GM12892 (cell line): ENCODE measurements around the gene FAM124A.

Experiments
- POLR2A ChIP-seq: IDR thresholded peaks from 2 replicates; pipeline ENCODE4 v1.6.1; 2011; ENCODE audit warnings: low read depth, low read length, control low read depth
- POLR2AphosphoS5 ChIP-seq: IDR thresholded peaks from 2 replicates; pipeline ENCODE4 v1.6.1; 2011; ENCODE audit warnings: low read depth, low read length, control low read depth
- TAF1 ChIP-seq: IDR thresholded peaks from 2 replicates; pipeline ENCODE4 v1.6.1; 2011; ENCODE audit warnings: low read depth, mild to moderate bottlenecking, control low read depth, low read length, borderline replicate concordance

DNA sequence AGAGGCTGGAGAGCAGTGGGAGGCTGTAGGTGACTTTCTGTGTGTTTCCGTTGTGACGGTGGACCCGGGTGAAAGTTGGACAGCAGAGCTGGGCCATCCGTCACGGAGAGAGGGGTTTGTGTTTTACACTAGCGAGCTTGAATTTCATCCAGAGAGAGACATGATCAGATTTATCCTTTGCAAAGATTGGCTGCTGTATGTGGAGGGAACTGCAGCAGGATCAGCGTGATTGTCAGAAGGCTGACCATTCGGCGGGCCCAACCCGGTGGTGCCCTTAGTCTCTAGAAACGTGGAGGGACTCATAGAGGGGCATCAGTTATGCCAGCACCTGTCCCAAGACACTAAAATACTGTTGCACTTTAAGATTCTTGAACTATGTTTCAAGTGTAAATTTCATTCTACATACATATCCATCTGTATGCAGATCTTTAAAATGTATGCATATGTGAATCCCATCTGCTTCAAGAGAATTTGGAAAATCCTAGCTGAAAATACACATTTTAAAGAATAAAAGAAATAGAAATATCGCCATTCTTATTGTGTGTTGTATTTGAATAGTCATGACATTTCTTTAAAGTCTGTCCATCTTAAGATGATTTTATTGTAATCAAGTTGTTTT lies 7.0 kb downstream of the FAM124A start:
- TF ChIP-seq POLR2A, result no peak
- TF ChIP-seq TAF1, result no peak
- TF ChIP-seq POLR2AphosphoS5, result no peak
